ENCODE measurements around the gene CERCAM. TPM values are rescaled to one million over a fixed set of nuclear protein-coding genes. Genes with fewer than 3 reads are reported as not detected.
A peak's percentile ranks its signal among the peaks of the same experiment; 100 is the strongest.

CERCAM gene
- polyA plus RNA-seq (15.9 to 39.7 TPM (median 25.9 TPM) in 3 replicates), polyA minus RNA-seq (10.1 to 38.8 TPM (median 35.6 TPM) in 3 replicates)
- polyA plus RNA-seq (2011; ENCODE audit: low read depth) = 11.3 TPM
- polyA plus RNA-seq (2011; cell fraction: cytosol; rRNA removed) = 15.2 and 27.3 TPM in 2 replicates
- polyA plus RNA-seq (2011; cell fraction: nucleus; rRNA removed) = 32.0 and 44.1 TPM in 2 replicates
- polyA plus RNA-seq (2012; ENCODE audit: low replicate concordance) = 12.0 and 23.8 TPM in 2 replicates
- 57.9 TPM for polyA minus RNA-seq (2011; cell fraction: cytosol; rRNA and poly(A)+ RNA removed)
- polyA minus RNA-seq (2011; cell fraction: nucleus; rRNA and poly(A)+ RNA removed) = 35.7 and 36.8 TPM in 2 replicates

GRCh38 chr9:128420651-128421481 is at the start of gene CERCAM:
Gene CERCAM (plus strand): TSS chr9:128420857. CDS start chr9:128420878, 21 bp downstream.
- H3K27ac ChIP-seq (ENCODE audit: control insufficient read depth, insufficient read depth, low read length) = no peak within 1 kb of the TSS
- TF ChIP-seq, protein P1, sequence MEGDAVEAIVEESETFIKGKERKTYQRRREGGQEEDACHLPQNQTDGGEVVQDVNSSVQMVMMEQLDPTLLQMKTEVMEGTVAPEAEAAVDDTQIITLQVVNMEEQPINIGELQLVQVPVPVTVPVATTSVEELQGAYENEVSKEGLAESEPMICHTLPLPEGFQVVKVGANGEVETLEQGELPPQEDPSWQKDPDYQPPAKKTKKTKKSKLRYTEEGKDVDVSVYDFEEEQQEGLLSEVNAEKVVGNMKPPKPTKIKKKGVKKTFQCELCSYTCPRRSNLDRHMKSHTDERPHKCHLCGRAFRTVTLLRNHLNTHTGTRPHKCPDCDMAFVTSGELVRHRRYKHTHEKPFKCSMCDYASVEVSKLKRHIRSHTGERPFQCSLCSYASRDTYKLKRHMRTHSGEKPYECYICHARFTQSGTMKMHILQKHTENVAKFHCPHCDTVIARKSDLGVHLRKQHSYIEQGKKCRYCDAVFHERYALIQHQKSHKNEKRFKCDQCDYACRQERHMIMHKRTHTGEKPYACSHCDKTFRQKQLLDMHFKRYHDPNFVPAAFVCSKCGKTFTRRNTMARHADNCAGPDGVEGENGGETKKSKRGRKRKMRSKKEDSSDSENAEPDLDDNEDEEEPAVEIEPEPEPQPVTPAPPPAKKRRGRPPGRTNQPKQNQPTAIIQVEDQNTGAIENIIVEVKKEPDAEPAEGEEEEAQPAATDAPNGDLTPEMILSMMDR (optimal IDR thresholded peaks at IDR 0.05 in 1 of 3, IDR thresholded peaks at IDR 0.05 in 1 of 3, conservative IDR thresholded peaks at IDR 0.05 in 1 of 3; ENCODE audit: extremely low read depth in 1 of 3, insufficient read depth in 2 of 3, low read length in 3 of 3) = no peak
- TF ChIP-seq EZH2 (IDR thresholded peaks at IDR 0.05; ENCODE audit: low read length) = no peak
- peak within 1 kb of the TSS; percentile 77 for H2AFZ ChIP-seq (ENCODE audit: control insufficient read depth, low read length)
- H3K27me3 ChIP-seq (ENCODE audit: control insufficient read depth, extremely low read depth, insufficient read depth, low read length) = no peaks in the 10 kb centered on the region
- H3K4me2 ChIP-seq (ENCODE audit: control insufficient read depth, extremely low read depth, insufficient read depth, low read depth, low read length) = peak within 1 kb of the TSS; percentile 72
- peaks cover 0 to 2% of the 10 kb centered on the region in 2 experiments for H3K36me3 ChIP-seq (ENCODE audit: control insufficient read depth in 2 of 2, extremely low read depth in 1 of 2, insufficient read depth in 2 of 2, low read length in 2 of 2)
- no peaks in the 10 kb centered on the region for H3K9me1 ChIP-seq (ENCODE audit: control insufficient read depth, extremely low read depth, insufficient read depth, low read length)
- dilution Hi-C loops (cut with MboI; ENCODE audit: extremely low pct_ligation_motif_present, low sequenced_read_pairs) = no loop called here
- no peaks in the 10 kb centered on the region for H3K9me3 ChIP-seq (ENCODE audit: control insufficient read depth, low read depth, low read length)
- no peak for DNase-seq (ENCODE audit: low read depth, low spot score)
- peak within 1 kb of the TSS; percentile 63 for H3K9ac ChIP-seq (ENCODE audit: control insufficient read depth, extremely low read depth, insufficient read depth, low read length)
- H3K79me2 ChIP-seq (ENCODE audit: control insufficient read depth, insufficient read depth, low read length) = no peaks in the 10 kb centered on the region
- H3K4me3 ChIP-seq (ENCODE audit: control insufficient read depth in 2 of 3, extremely low read depth in 1 of 3, insufficient read depth in 2 of 3, low read depth in 1 of 3, low read length in 3 of 3) = peak within 1 kb of the TSS; percentile 66 to 78 (median 66)
- peaks cover 37% of the 10 kb centered on the region for H3K4me1 ChIP-seq (ENCODE audit: control insufficient read depth, extremely low read depth, insufficient read depth, low read length)
- no peak for FAIRE-seq
- no peaks in the 10 kb centered on the region for H4K20me1 ChIP-seq (ENCODE audit: control insufficient read depth, extremely low read depth, insufficient read depth, low read length)

GRCh38 chr9:128371630-128372117 is 49.0 kb upstream of the CERCAM start:
- no peak for TF ChIP-seq EZH2 (IDR thresholded peaks at IDR 0.05; ENCODE audit: low read length)
- TF ChIP-seq, protein P1 (optimal IDR thresholded peaks at IDR 0.05 in 1 of 3, IDR thresholded peaks at IDR 0.05 in 1 of 3, conservative IDR thresholded peaks at IDR 0.05 in 1 of 3; ENCODE audit: extremely low read depth in 1 of 3, insufficient read depth in 2 of 3, low read length in 3 of 3) = no peak
- H4K20me1 ChIP-seq (ENCODE audit: control insufficient read depth, extremely low read depth, insufficient read depth, low read length) = no peaks in the 10 kb centered on the region
- no peaks in the 10 kb centered on the region for H3K27me3 ChIP-seq (ENCODE audit: control insufficient read depth, extremely low read depth, insufficient read depth, low read length)
- peaks cover 4% of the 10 kb centered on the region in 2 experiments for H3K36me3 ChIP-seq (ENCODE audit: control insufficient read depth in 2 of 2, extremely low read depth in 1 of 2, insufficient read depth in 2 of 2, low read length in 2 of 2)
- dilution Hi-C loops (cut with MboI; ENCODE audit: extremely low pct_ligation_motif_present, low sequenced_read_pairs) = no loop called here
- H3K9me3 ChIP-seq (ENCODE audit: control insufficient read depth, low read depth, low read length) = no peaks in the 10 kb centered on the region
- no peak for FAIRE-seq
- H2AFZ ChIP-seq (ENCODE audit: control insufficient read depth, low read length) = peak overlapping the region; percentile 89
- peak overlapping the region; percentile 71 to 91 (median 76) for H3K4me3 ChIP-seq (ENCODE audit: control insufficient read depth in 2 of 3, extremely low read depth in 1 of 3, insufficient read depth in 2 of 3, low read depth in 1 of 3, low read length in 3 of 3)
- H3K9ac ChIP-seq (ENCODE audit: control insufficient read depth, extremely low read depth, insufficient read depth, low read length) = peak overlapping the region; percentile 91
- peaks cover 2% of the 10 kb centered on the region for H3K9me1 ChIP-seq (ENCODE audit: control insufficient read depth, extremely low read depth, insufficient read depth, low read length)
- peaks cover 46% of the 10 kb centered on the region for H3K79me2 ChIP-seq (ENCODE audit: control insufficient read depth, insufficient read depth, low read length)
- peaks cover 13% of the 10 kb centered on the region for H3K4me1 ChIP-seq (ENCODE audit: control insufficient read depth, extremely low read depth, insufficient read depth, low read length)
- DNase-seq (ENCODE audit: low read depth, low spot score) = no peak
- peak overlapping the region; percentile 63 for H3K27ac ChIP-seq (ENCODE audit: control insufficient read depth, insufficient read depth, low read length)
- H3K4me2 ChIP-seq (ENCODE audit: control insufficient read depth, extremely low read depth, insufficient read depth, low read depth, low read length) = peak overlapping the region; percentile 92

Data from keratinocyte (primary cell).